Neuronal stem cell (in vitro differentiated cells): ENCODE results near the gene SIGMAR1.

ENCODE experiments used
- DNase-seq: peaks from one replicate; pipeline ENCODE4 v3.0.0-alpha.2; 2013; ENCODE audit warnings: low spot score
- H2AFZ ChIP-seq: one replicate; pipeline ENCODE4 v1.6.1; 2013; ENCODE audit warnings: mild to moderate bottlenecking, low read length, inconsistent platforms
- H2AK5ac ChIP-seq: 2 replicates; pipeline ENCODE4 v1.6.1; 2013; ENCODE audit warnings: low read depth, mild to moderate bottlenecking, inconsistent platforms, low read length, moderate library complexity, mixed read lengths
- H2BK120ac ChIP-seq: 2 replicates; pipeline ENCODE4 v1.6.1; 2013; ENCODE audit warnings: low read depth, mild to moderate bottlenecking, inconsistent platforms, low read length, moderate library complexity, mixed read lengths
- H2BK12ac ChIP-seq: one replicate; pipeline ENCODE4 v1.6.1; 2013; ENCODE audit warnings: low read length, inconsistent platforms
- H2BK15ac ChIP-seq: 2 replicates; pipeline ENCODE4 v1.6.1; 2013; ENCODE audit warnings: mild to moderate bottlenecking, low read length, inconsistent platforms, mixed read lengths
- H2BK5ac ChIP-seq: one replicate; pipeline ENCODE4 v1.6.1; 2013; ENCODE audit warnings: inconsistent platforms, mild to moderate bottlenecking, low read length, moderate library complexity
- H3K14ac ChIP-seq: one replicate; pipeline ENCODE4 v1.6.1; 2013; ENCODE audit warnings: low read length, inconsistent platforms
- H3K18ac ChIP-seq: 2 replicates; pipeline ENCODE4 v1.6.1; 2013; ENCODE audit warnings: low read length, inconsistent platforms
- H3K23ac ChIP-seq: 2 replicates; pipeline ENCODE4 v1.6.1; 2013; ENCODE audit warnings: low read depth, mild to moderate bottlenecking, mixed read lengths, low read length, inconsistent platforms; ENCODE audit not compliant: poor library complexity
- H3K27ac ChIP-seq: replicated peaks from 3 replicates; pipeline ENCODE4 v1.5.1; 2013; ENCODE audit warnings: low read length, inconsistent platforms
- H3K27me3 ChIP-seq, 3 experiments: 2 replicates each; pipeline ENCODE4 v1.6.1; 2013; ENCODE audit warnings: low read length in 3 of 3, mild to moderate bottlenecking in 2 of 3, inconsistent platforms in 1 of 3, low read depth in 1 of 3, mixed read lengths in 1 of 3, moderate library complexity in 1 of 3; ENCODE audit not compliant: control insufficient read depth in 3 of 3, insufficient read depth in 3 of 3
- H3K36me3 ChIP-seq, 2 donors: replicated peaks in 1 of 2; 2 replicates each; pipeline ENCODE4 v1.6.1; 2013; ENCODE audit warnings: low read length in 2 of 2; ENCODE audit not compliant: control insufficient read depth in 2 of 2, insufficient read depth in 2 of 2
- H3K4ac ChIP-seq: 2 replicates; pipeline ENCODE4 v1.6.1; 2013; ENCODE audit warnings: inconsistent platforms, mild to moderate bottlenecking, low read length, moderate library complexity
- H3K4me1 ChIP-seq, 2 donors: 1 replicate in 1 of 2; 2 replicates in 1 of 2; pipeline ENCODE4 v1.6.1; 2013; ENCODE audit warnings: low read length in 2 of 2, low read depth in 1 of 2; ENCODE audit not compliant: control insufficient read depth in 2 of 2, insufficient read depth in 1 of 2
- H3K4me2 ChIP-seq: one replicate; pipeline ENCODE4 v1.6.1; 2013; ENCODE audit warnings: mild to moderate bottlenecking, low read length, inconsistent platforms; ENCODE audit not compliant: insufficient read depth, poor library complexity, severe bottlenecking
- H3K4me3 ChIP-seq, 2 donors: 2 replicates each; pipeline ENCODE4 v1.5.1; 2013; ENCODE audit warnings: low read length in 2 of 2, mild to moderate bottlenecking in 2 of 2, inconsistent platforms in 1 of 2, moderate library complexity in 1 of 2
- H3K79me1 ChIP-seq: one replicate; pipeline ENCODE4 v1.6.1; 2013; ENCODE audit warnings: low read depth, mild to moderate bottlenecking, inconsistent platforms, low read length, moderate library complexity
- H3K9ac ChIP-seq: one replicate; pipeline ENCODE4 v1.6.1; 2013; ENCODE audit warnings: mild to moderate bottlenecking, low read depth, low read length, inconsistent platforms; ENCODE audit not compliant: poor library complexity
- H3K9me3 ChIP-seq, 2 donors: replicated peaks in 1 of 2; 2 replicates each; pipeline versions ENCODE3 to v1.6.1; 2013; ENCODE audit warnings: low read length in 2 of 2, mild to moderate bottlenecking in 2 of 2, inconsistent platforms in 1 of 2, low read depth in 1 of 2, mixed read lengths in 1 of 2, moderate library complexity in 1 of 2; ENCODE audit not compliant: control insufficient read depth in 2 of 2, insufficient read depth in 1 of 2
- H4K8ac ChIP-seq: one replicate; pipeline ENCODE4 v1.6.1; 2013; ENCODE audit warnings: low read depth, mild to moderate bottlenecking, inconsistent platforms, low read length, moderate library complexity
- H4K91ac ChIP-seq: one replicate; pipeline ENCODE4 v1.6.1; 2013; ENCODE audit warnings: low read length, low read depth, mild to moderate bottlenecking, inconsistent platforms; ENCODE audit not compliant: poor library complexity
- WGBS, 2 donors: extraction: QIAGEN DNeasy Blood & Tissue Kit; methylation state at CpG; one replicate each; pipeline ENCODE4 v1.1.7; 2013; ENCODE audit warnings: missing lambda C conversion rate in 2 of 2, mixed read lengths in 1 of 2; ENCODE audit not compliant: insufficient read length in 2 of 2, insufficient replicate concordance in 1 of 2; ENCODE audit errors: extremely low coverage in 2 of 2; 5-methylcytosine and 5-hydroxymethylcytosine counted together

SIGMAR1 gene

GRCh38 chr9:34651876-34652601, 14.5 kb upstream of the SIGMAR1 start, which contains the start of gene IL11RA:
Gene IL11RA (plus strand): TSS chr9:34652185. CDS start chr9:34655218, 3,033 bp downstream.
- H4K91ac ChIP-seq = peak within 1 kb of the TSS; percentile 94
- peak; percentile 88 for DNase-seq
- H2AFZ ChIP-seq = peak within 1 kb of the TSS; percentile 69
- H2AK5ac ChIP-seq = peak within 1 kb of the TSS; percentile 31
- peaks cover 38 to 40% of the 10 kb centered on the region in 2 donors for H3K4me1 ChIP-seq
- WGBS, 2 donors = no CpG with 5 or more reads among the region's 24 CpGs
- no peaks in the 10 kb centered on the region for H3K27me3 ChIP-seq
- no peak within 1 kb of the TSS for H3K4ac ChIP-seq
- peak within 1 kb of the TSS; percentile 84 for H3K18ac ChIP-seq
- peak within 1 kb of the TSS; percentile 81 for H3K9ac ChIP-seq
- H4K8ac ChIP-seq = peak within 1 kb of the TSS; percentile 83
- no peaks in the 10 kb centered on the region for H3K9me3 ChIP-seq
- no peak within 1 kb of the TSS for H2BK120ac ChIP-seq
- H2BK12ac ChIP-seq = peak within 1 kb of the TSS; percentile 77
- peaks cover 1% of the 10 kb centered on the region for H3K79me1 ChIP-seq
- peak within 1 kb of the TSS; percentile 39 for H3K14ac ChIP-seq
- peak within 1 kb of the TSS; percentile 50 to 73 for H3K4me3 ChIP-seq
- peak within 1 kb of the TSS; percentile 1 for H3K23ac ChIP-seq
- H2BK5ac ChIP-seq = peak within 1 kb of the TSS; percentile 46
- H2BK15ac ChIP-seq = no peak within 1 kb of the TSS
- H3K36me3 ChIP-seq = peaks cover 19 to 23% of the 10 kb centered on the region in 2 donors
- H3K27ac ChIP-seq = peak within 1 kb of the TSS; percentile 65
- peak within 1 kb of the TSS; percentile 47 for H3K4me2 ChIP-seq

- H3K4me1 ChIP-seq = peaks cover 38 to 40% of the 10 kb centered on the region in 2 donors
- no CpG with 5 or more reads among the region's 4 CpGs for WGBS, 2 donors
- H2AK5ac ChIP-seq = no peak overlapping the region
- no peak overlapping the region for H3K14ac ChIP-seq
- H3K9me3 ChIP-seq = no peaks in the 10 kb centered on the region
- H3K9ac ChIP-seq = no peak overlapping the region
- H2AFZ ChIP-seq = peak overlapping the region; percentile 69
- H3K18ac ChIP-seq = no peak overlapping the region
- H3K23ac ChIP-seq = no peak overlapping the region
- no peak overlapping the region for H2BK120ac ChIP-seq
- H3K27me3 ChIP-seq = no peaks in the 10 kb centered on the region
- peak overlapping the region; percentile 8 to 50 for H3K4me3 ChIP-seq
- no peak overlapping the region for H2BK5ac ChIP-seq
- no peak overlapping the region for H4K91ac ChIP-seq
- H4K8ac ChIP-seq = no peak overlapping the region
- no peak overlapping the region for H2BK15ac ChIP-seq
- H3K79me1 ChIP-seq = peaks cover 1% of the 10 kb centered on the region
- no peak overlapping the region for H2BK12ac ChIP-seq
- H3K36me3 ChIP-seq = peaks cover 19 to 23% of the 10 kb centered on the region in 2 donors
- peak overlapping the region; percentile 19 for H3K27ac ChIP-seq
- H3K4me2 ChIP-seq = peak overlapping the region; percentile 47
- H3K4ac ChIP-seq = no peak overlapping the region
- DNase-seq = no peak
These were observed 13.7 kb upstream of the SIGMAR1 start for GRCh38 chr9:34651321-34651720.

GRCh38 chr9:34650816-34651215, 13.2 kb upstream of the SIGMAR1 start:
- Histone ChIP-seq H3K9ac (no peak overlapping the region), H3K18ac (no peak overlapping the region), H3K9me3 (peaks cover 0 to 2% of the 10 kb centered on the region in 2 donors), H4K8ac (no peak overlapping the region), H2AK5ac (no peak overlapping the region), H2AFZ (no peak overlapping the region), H3K4me1 (peaks cover 42 to 44% of the 10 kb centered on the region in 2 donors), H2BK120ac (no peak overlapping the region), H2BK5ac (peak overlapping the region; percentile 46), H3K79me1 (peaks cover 1% of the 10 kb centered on the region), H3K4me3 (peak overlapping the region in 1 of 2 donors; percentile 50), H3K27ac (no peak overlapping the region), H3K27me3 (no peaks in the 10 kb centered on the region), H2BK15ac (no peak overlapping the region), H3K23ac (no peak overlapping the region), H3K14ac (no peak overlapping the region), H3K36me3 (peaks cover 19 to 23% of the 10 kb centered on the region in 2 donors), H2BK12ac (no peak overlapping the region), H4K91ac (no peak overlapping the region), H3K4me2 (no peak overlapping the region), H3K4ac (no peak overlapping the region)
- WGBS, 2 donors = no CpG with 5 or more reads among the region's 5 CpGs
- no peak for DNase-seq

GRCh38 chr9:34648673-34649072, 11.1 kb upstream of the SIGMAR1 start:
- Histone ChIP-seq H2BK5ac (no peak overlapping the region), H4K91ac (no peak overlapping the region), H3K4ac (no peak overlapping the region), H3K36me3 (peaks cover 19 to 23% of the 10 kb centered on the region in 2 donors), H3K4me3 (no peak overlapping the region), H3K9ac (no peak overlapping the region), H3K79me1 (peaks cover 1% of the 10 kb centered on the region), H2AFZ (no peak overlapping the region), H3K27ac (no peak overlapping the region), H2AK5ac (no peak overlapping the region), H3K27me3 (no peaks in the 10 kb centered on the region), H3K23ac (no peak overlapping the region), H3K14ac (no peak overlapping the region), H2BK120ac (no peak overlapping the region), H3K9me3 (peaks cover 0 to 2% of the 10 kb centered on the region in 2 donors), H2BK15ac (no peak overlapping the region), H3K4me2 (no peak overlapping the region), H3K18ac (no peak overlapping the region), H3K4me1 (peaks cover 38 to 40% of the 10 kb centered on the region in 2 donors), H4K8ac (no peak overlapping the region), H2BK12ac (no peak overlapping the region)
- no CpG with 5 or more reads among the region's 8 CpGs for WGBS, 2 donors
- DNase-seq = no peak
